Sigmoid colon (tissue), 7 donors: ENCODE data around the gene SNX5. TPM values are rescaled to one million over a fixed set of nuclear protein-coding genes. Genes with fewer than 3 reads are reported as not detected.

Experiments
- DNase-seq: peaks from one replicate; pipeline ENCODE4 v3.0.0-alpha.2; 2019
- H3K27ac ChIP-seq, 4 donors: fragments of 200-600 bp; sonication (generic); one replicate each; pipeline ENCODE4 v1.5.1; 2016 to 2019; ENCODE audit warnings: mild to moderate bottlenecking in 1 of 4
- H3K27me3 ChIP-seq, 3 donors: fragments of 200-600 bp; sonication (generic); one replicate each; pipeline ENCODE4 v1.5.1; 2019; ENCODE audit warnings: mild to moderate bottlenecking in 1 of 3
- H3K36me3 ChIP-seq, 4 donors: fragments of 200-600 bp; sonication (generic); one replicate each; pipeline ENCODE4 v1.5.1; 2016 to 2019
- H3K4me1 ChIP-seq, 4 donors: fragments of 200-600 bp; sonication (generic); one replicate each; pipeline ENCODE4 v1.5.1; 2017 to 2019
- H3K4me3 ChIP-seq, 4 donors: fragments of 200-600 bp; sonication (generic); one replicate each; pipeline ENCODE4 v1.5.1; 2017 to 2019; ENCODE audit warnings: mild to moderate bottlenecking in 2 of 4, moderate library complexity in 1 of 4
- H3K9me3 ChIP-seq, 4 donors: fragments of 200-600 bp in 3 of 4; sonication (generic) in 3 of 4; one replicate each; pipeline versions ENCODE4 v1.5.1 to v1.6.1; 2013 to 2019
- CTCF ChIP-seq, 4 experiments: fragments of 450-650 bp in 3 of 4; fragments of 200-600 bp in 1 of 4; IDR thresholded peaks; one replicate each; pipeline ENCODE4 v1.5.1; 2016 to 2019; ENCODE audit warnings: antibody characterized with exemption in 4 of 4, mild to moderate bottlenecking in 3 of 4, moderate library complexity in 2 of 4
- EP300 ChIP-seq, 4 donors: sonication (generic); formaldehyde crosslinking; IDR thresholded peaks; one replicate each; pipeline ENCODE4 v1.6.1; 2017; ENCODE audit warnings: antibody characterized with exemption in 4 of 4
- POLR2A ChIP-seq, 2 donors: fragments of 450-650 bp; IDR thresholded peaks; one replicate each; pipeline ENCODE4 v1.6.1; 2016; ENCODE audit warnings: antibody characterized with exemption in 2 of 2, mild to moderate bottlenecking in 2 of 2, moderate library complexity in 2 of 2
- POLR2AphosphoS5 ChIP-seq, 4 donors: sonication (generic); formaldehyde crosslinking; IDR thresholded peaks; one replicate each; pipeline ENCODE4 v1.6.1; 2017; ENCODE audit warnings: antibody characterized with exemption in 4 of 4
- WGBS, 2 donors: extraction: QIAGEN DNeasy Blood & Tissue Kit; methylation state at CpG; one replicate each; pipeline ENCODE4 v1.1.7; 2013; 5-methylcytosine and 5-hydroxymethylcytosine counted together
- intact Hi-C: fragments of 100-400 bp; cut with DNase I; formaldehyde crosslinking; loops from one replicate; pipeline ENCODE4 v1.15.1; 2023
- polyA plus RNA-seq, 3 donors: library from polyadenylated mRNA; stranded (reverse); fragments of 200-250 nt; gene quantifications; one replicate each; pipeline ENCODE4 v1.2.3, GENCODE V29; 2013
- total RNA-seq, 4 donors: library from RNA; depleted of rRNA; stranded (reverse); fragments of >200 nt; gene quantifications; one replicate each; pipeline ENCODE4 v1.1.0, GENCODE V29; 2016
- donor health status: healthy with polysubstance abuse.
- donor health status: Bipolar disorder and iron deficiency.
- donor health status: healthy.

The SNX5 gene
- total and polyA plus RNA-seq, 7 donors, result 69.0 to 98.5 (median 79.5) TPM

GRCh38 chr20:17938871-17939619 is 29.5 kb downstream of the SNX5 start:
- Histone ChIP-seq H3K27ac (peak overlapping the region in 3 of 4 donors; percentile 70 to 81 (median 75)), H3K36me3 (peaks cover 0 to 30% (median 21%) of the 10 kb centered on the region in 4 donors), H3K4me1 (peaks cover 0 to 43% (median 39%) of the 10 kb centered on the region in 4 donors), H3K27me3 (no peaks in the 10 kb centered on the region), H3K9me3 (no peaks in the 10 kb centered on the region), H3K4me3 (no peak overlapping the region)
- DNase-seq, result peak; percentile 82
- TF ChIP-seq CTCF (IDR thresholded peaks at IDR 0.05) (peak; percentile 62 to 91 (median 77)), POLR2A (IDR thresholded peaks at IDR 0.05) (no peak)
- intact Hi-C loops, result loop anchor here (5.0 kb wide), 1 partner anchor 37 kb away; no protein-coding TSS in a partner anchor
- 13 to 17% methylated on average over 13 of the region's 13 CpGs for WGBS, 2 donors

- H3K36me3 ChIP-seq, result peaks cover 0 to 10% (median 6%) of the 10 kb centered on the region in 4 donors
- TF ChIP-seq POLR2AphosphoS5 (IDR thresholded peaks at IDR 0.05), result peak in 2 of 4 donors; percentile 47 to 58
- TF ChIP-seq CTCF (IDR thresholded peaks at IDR 0.05), result no peak
- TF ChIP-seq POLR2A (IDR thresholded peaks at IDR 0.05), result no peak
- intact Hi-C loops, result loop anchor here (2.0 to 5.0 kb wide), 2 partner anchors 35 to 256 kb away; no protein-coding TSS in a partner anchor
- H3K27me3 ChIP-seq, result no peaks in the 10 kb centered on the region
- H3K4me3 ChIP-seq, result peak overlapping the region in 3 of 4 donors; percentile 4 to 13 (median 12)
- 56 to 63% methylated on average over 19 of the region's 19 CpGs for WGBS, 2 donors
- no peaks in the 10 kb centered on the region for H3K9me3 ChIP-seq
- peaks cover 0 to 43% (median 39%) of the 10 kb centered on the region in 4 donors for H3K4me1 ChIP-seq
- peak overlapping the region; percentile 70 to 81 (median 75) for H3K27ac ChIP-seq
- peak; percentile 93 for DNase-seq
Observed at GRCh38 chr20:17936761-17937732, 31.5 kb downstream of the SNX5 start.

- Histone ChIP-seq H3K4me1 (peaks cover 0 to 43% (median 39%) of the 10 kb centered on the region in 4 donors), H3K36me3 (peaks cover 0 to 3% (median 2%) of the 10 kb centered on the region in 4 donors), H3K4me3 (peak overlapping the region in 2 of 4 donors; percentile 4 to 13), H3K27ac (peak overlapping the region; percentile 70 to 81 (median 75)), H3K9me3 (no peaks in the 10 kb centered on the region), H3K27me3 (no peaks in the 10 kb centered on the region)
- DNase-seq, result no peak
- TF ChIP-seq CTCF (IDR thresholded peaks at IDR 0.05) (no peak), POLR2AphosphoS5 (IDR thresholded peaks at IDR 0.05) (no peak), EP300 (IDR thresholded peaks at IDR 0.05) (no peak), POLR2A (IDR thresholded peaks at IDR 0.05) (no peak)
- intact Hi-C loops, result loop anchor here (2.0 to 5.0 kb wide), 2 partner anchors 34 to 256 kb away; no protein-coding TSS in a partner anchor
- WGBS, 2 donors, result 66 to 75% methylated on average over 8 of the region's 8 CpGs
Observed at GRCh38 chr20:17936286-17936760, 32.3 kb downstream of the SNX5 start.

GRCh38 chr20:17935761-17936160 is 32.8 kb downstream of the SNX5 start:
- no peaks in the 10 kb centered on the region for H3K9me3 ChIP-seq
- no peaks in the 10 kb centered on the region for H3K36me3 ChIP-seq
- DNase-seq, result no peak
- peaks cover 0 to 43% (median 39%) of the 10 kb centered on the region in 4 donors for H3K4me1 ChIP-seq
- 78 to 82% methylated on average over 9 of the region's 9 CpGs for WGBS, 2 donors
- no peaks in the 10 kb centered on the region for H3K27me3 ChIP-seq
- intact Hi-C loops, result loop anchor here (2.0 to 5.0 kb wide), 2 partner anchors 33 to 255 kb away; no protein-coding TSS in a partner anchor
- peak overlapping the region; percentile 70 to 81 (median 75) for H3K27ac ChIP-seq
- H3K4me3 ChIP-seq, result no peak overlapping the region
- TF ChIP-seq EP300 (IDR thresholded peaks at IDR 0.05) (no peak), POLR2AphosphoS5 (IDR thresholded peaks at IDR 0.05) (no peak), POLR2A (IDR thresholded peaks at IDR 0.05) (no peak), CTCF (IDR thresholded peaks at IDR 0.05) (no peak)
